Chondrocyte (in vitro differentiated cells): Measurements from ENCODE around the gene NKX2-3. TPM values are rescaled to one million over a fixed set of nuclear protein-coding genes. Genes with fewer than 3 reads are reported as not detected.

Source experiments
- DNase-seq: peaks from one replicate; pipeline ENCODE4 v3.0.0; 2021; ENCODE audit warnings: mixed read lengths, low spot score
- H3K27ac Mint-ChIP-seq: one replicate; pipeline ENCODE4 v1.8.0; 2021; ENCODE audit warnings: mild to moderate bottlenecking, moderate library complexity, mixed read lengths; ENCODE audit not compliant: unreplicated experiment
- H3K27me3 Mint-ChIP-seq: 2 replicates; pipeline ENCODE4 v1.8.0; 2021; ENCODE audit warnings: low read depth, mixed read lengths
- H3K36me3 Mint-ChIP-seq: 2 replicates; pipeline ENCODE4 v1.8.0; 2021; ENCODE audit warnings: low read depth, mixed read lengths
- H3K4me1 Mint-ChIP-seq: 2 replicates; pipeline ENCODE4 v1.8.0; 2021; ENCODE audit warnings: low read depth, mild to moderate bottlenecking, mixed read lengths
- H3K4me3 Mint-ChIP-seq: one replicate; pipeline ENCODE4 v1.8.0; 2021; ENCODE audit warnings: mild to moderate bottlenecking, moderate library complexity, mixed read lengths; ENCODE audit not compliant: unreplicated experiment
- H3K9me3 Mint-ChIP-seq: 2 replicates; pipeline ENCODE4 v1.8.0; 2021; ENCODE audit warnings: low read depth, mixed read lengths
- CTCF ChIP-seq: fragments of 200-600 bp; sonication (generic); IDR thresholded peaks from 2 replicates; pipeline ENCODE4 v1.5.0; 2021; ENCODE audit warnings: antibody characterized with exemption, mild to moderate bottlenecking, moderate library complexity
- total RNA-seq: library from RNA; stranded (reverse); gene quantifications from 3 replicates; pipeline ENCODE4 v1.2.1, GENCODE V29; 2021

Gene NKX2-3
- total RNA-seq, 1 donor from 2014 or later = not detected

GRCh38 chr10:99537989-99538917, 5.5 kb downstream of the NKX2-3 start:
- Mint-ChIP-seq H3K27ac (no peak overlapping the region), H3K4me3 (no peak overlapping the region)

GRCh38 chr10:99539120-99539519, 6.4 kb downstream of the NKX2-3 start:
- no peak for DNase-seq
- Mint-ChIP-seq H3K27me3 (peaks cover 82% of the 10 kb centered on the region), H3K27ac (no peak overlapping the region), H3K9me3 (peaks cover 2% of the 10 kb centered on the region), H3K4me3 (no peak overlapping the region), H3K36me3 (peaks cover 3% of the 10 kb centered on the region), H3K4me1 (peaks cover 20% of the 10 kb centered on the region)
- TF ChIP-seq CTCF = no peak

More at GRCh38 chr10:99537989-99538917, 5.5 kb downstream of the NKX2-3 start:
- Mint-ChIP-seq H3K9me3 (peaks cover 3% of the 10 kb centered on the region), H3K36me3 (peaks cover 3% of the 10 kb centered on the region), H3K27me3 (peaks cover 81% of the 10 kb centered on the region), H3K4me1 (peaks cover 20% of the 10 kb centered on the region)
- DNase-seq = no peak
- no peak for TF ChIP-seq CTCF

DNA sequence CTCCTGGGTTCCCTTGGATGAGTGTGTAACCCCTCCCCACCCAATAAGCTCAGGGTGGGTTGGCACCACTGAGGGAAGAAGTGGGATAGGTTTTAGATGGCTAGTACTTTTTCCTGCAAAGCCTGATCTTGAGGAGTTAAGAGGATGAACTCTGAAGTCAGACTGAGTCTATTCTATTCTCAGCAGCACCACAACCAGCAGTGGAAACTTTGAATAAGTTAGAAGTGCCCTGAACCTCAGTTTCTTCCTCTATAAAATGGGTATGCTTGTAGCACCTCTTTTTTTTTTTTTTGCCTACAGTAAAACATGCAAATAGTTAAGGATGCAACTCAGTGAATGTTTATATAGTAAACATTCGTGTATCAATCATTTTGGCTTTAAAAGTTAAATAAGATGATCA, 7.1 kb downstream of the NKX2-3 start:
- no peak overlapping the region for H3K4me3 Mint-ChIP-seq
- H3K27ac Mint-ChIP-seq = no peak overlapping the region

DNA sequence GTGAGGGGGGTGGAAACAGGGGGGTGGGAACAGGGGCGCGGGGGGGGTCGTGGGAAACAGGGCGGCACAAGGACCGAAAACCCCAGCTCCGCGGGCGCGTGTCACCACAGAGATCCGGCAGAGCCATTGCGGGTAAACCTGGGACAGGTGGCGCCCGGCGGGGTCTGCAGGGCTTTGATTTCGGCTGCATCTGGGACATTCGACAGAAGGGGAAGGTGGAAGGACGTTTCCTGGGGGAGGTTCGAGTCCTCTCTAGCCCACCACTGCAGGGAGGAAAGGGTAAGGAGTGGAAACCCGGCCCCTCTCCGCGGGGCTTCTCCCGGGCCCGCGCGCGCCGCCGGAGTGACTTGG, 7.5 kb downstream of the NKX2-3 start:
- no peak for TF ChIP-seq CTCF
- H3K4me1 Mint-ChIP-seq = peaks cover 14% of the 10 kb centered on the region
- H3K27me3 Mint-ChIP-seq = peaks cover 84% of the 10 kb centered on the region
- no peak for DNase-seq
- H3K27ac Mint-ChIP-seq = no peak overlapping the region
- H3K4me3 Mint-ChIP-seq = no peak overlapping the region
- no peaks in the 10 kb centered on the region for H3K36me3 Mint-ChIP-seq
- no peaks in the 10 kb centered on the region for H3K9me3 Mint-ChIP-seq

More for the DNA sequence above, 7.1 kb downstream of the NKX2-3 start:
- no peak for DNase-seq
- peaks cover 82% of the 10 kb centered on the region for H3K27me3 Mint-ChIP-seq
- H3K9me3 Mint-ChIP-seq = no peaks in the 10 kb centered on the region
- H3K4me1 Mint-ChIP-seq = peaks cover 16% of the 10 kb centered on the region
- TF ChIP-seq CTCF = no peak
- no peaks in the 10 kb centered on the region for H3K36me3 Mint-ChIP-seq

DNA sequence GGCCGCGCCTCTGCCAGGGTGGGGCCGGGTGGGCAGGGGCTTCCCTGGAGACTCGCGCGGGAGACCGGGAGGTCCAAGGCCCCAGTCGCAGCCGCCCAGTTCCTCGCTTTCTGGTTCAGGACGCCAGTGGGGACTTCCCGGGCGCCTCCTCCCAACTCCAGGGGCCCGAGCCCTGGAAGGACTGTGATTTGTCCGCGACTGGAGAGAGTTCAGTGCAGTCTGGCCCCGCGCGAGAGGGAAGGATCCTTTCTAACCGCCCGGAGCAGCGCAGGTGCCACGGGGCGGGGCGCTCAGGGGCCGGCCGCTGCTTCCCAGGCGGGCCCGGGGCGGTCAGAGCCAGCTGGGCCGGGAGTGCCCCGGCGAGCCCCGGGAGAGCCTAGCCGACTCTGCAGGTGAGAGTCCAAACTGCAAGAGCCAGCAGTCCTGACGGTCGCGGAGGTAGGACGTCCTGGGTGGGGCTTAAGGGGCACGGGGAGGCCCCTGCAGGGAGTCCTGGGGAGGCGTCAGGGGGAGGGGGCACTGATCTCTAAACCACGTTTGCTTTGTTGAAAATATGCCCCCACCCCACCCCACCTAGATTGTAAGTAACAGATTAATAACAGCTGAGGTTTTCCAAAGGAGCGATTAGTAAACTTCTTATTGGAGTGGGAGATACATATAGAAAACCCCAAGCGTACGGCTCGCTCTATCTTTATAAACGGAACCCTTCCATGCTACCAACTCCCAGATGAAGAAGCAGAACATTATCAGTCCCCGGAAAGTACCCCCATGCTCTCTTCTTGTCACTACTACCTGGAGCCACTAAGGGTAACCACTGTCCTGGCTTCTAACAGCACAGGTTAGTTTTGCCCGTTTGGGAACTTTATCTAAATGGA, 8.2 kb downstream of the NKX2-3 start:
- H3K9me3 Mint-ChIP-seq = no peaks in the 10 kb centered on the region
- peaks cover 86% of the 10 kb centered on the region for H3K27me3 Mint-ChIP-seq
- H3K4me3 Mint-ChIP-seq = no peak overlapping the region
- H3K4me1 Mint-ChIP-seq = peaks cover 12% of the 10 kb centered on the region
- no peak for TF ChIP-seq CTCF
- H3K36me3 Mint-ChIP-seq = no peaks in the 10 kb centered on the region
- H3K27ac Mint-ChIP-seq = no peak overlapping the region
- no peak for DNase-seq
